HG02623 (cell line): ENCODE measurements around the gene PADI1.

ENCODE experiments used
- ATAC-seq: cut with Tn5 transposase; IDR thresholded peaks from one replicate; pipeline ENCODE4 v1.9.1; 2021; ENCODE audit warnings: moderate library complexity; ENCODE audit not compliant: unreplicated experiment

PADI1 gene

GRCh38 chr1:17214876-17215544 lies 10.1 kb downstream of the PADI1 start:
- ATAC-seq, result no peak

GRCh38 chr1:17215545-17215890 lies 10.6 kb downstream of the PADI1 start:
- ATAC-seq, result no peak

GRCh38 chr1:17216078-17216477 lies 11.2 kb downstream of the PADI1 start:
- no peak for ATAC-seq

- ATAC-seq, result no peak
These were observed 12.7 kb downstream of the PADI1 start for GRCh38 chr1:17217607-17218006.

GRCh38 chr1:17218939-17219338 lies 14.0 kb downstream of the PADI1 start:
- no peak for ATAC-seq

GRCh38 chr1:17220287-17220686 lies 15.4 kb downstream of the PADI1 start:
- ATAC-seq, result no peak

GRCh38 chr1:17222557-17222956 lies 17.6 kb downstream of the PADI1 start:
- no peak for ATAC-seq

GRCh38 chr1:17224434-17224833 lies 19.5 kb downstream of the PADI1 start:
- ATAC-seq, result no peak

- no peak for ATAC-seq
These were observed 20.2 kb downstream of the PADI1 start for GRCh38 chr1:17225140-17225539.

- no peak for ATAC-seq
These were observed 22.5 kb downstream of the PADI1 start for GRCh38 chr1:17227358-17227915.

- no peak for ATAC-seq
These were observed 23.7 kb downstream of the PADI1 start for GRCh38 chr1:17228619-17229018.

- no peak for ATAC-seq
These were observed 24.5 kb downstream of the PADI1 start for GRCh38 chr1:17229379-17229778.

- ATAC-seq, result no peak
These were observed 25.2 kb downstream of the PADI1 start for GRCh38 chr1:17230106-17230505.

- no peak for ATAC-seq
These were observed 25.9 kb downstream of the PADI1 start for GRCh38 chr1:17230671-17231310.

- no peak for ATAC-seq
These were observed 28.1 kb downstream of the PADI1 start for GRCh38 chr1:17232759-17233661.

- no peak for ATAC-seq
These were observed 28.9 kb downstream of the PADI1 start for GRCh38 chr1:17233675-17234320.

- no peak for ATAC-seq
These were observed 29.5 kb downstream of the PADI1 start for GRCh38 chr1:17234405-17234804.

GRCh38 chr1:17235135-17235885 lies 30.4 kb downstream of the PADI1 start:
- no peak for ATAC-seq

- no peak for ATAC-seq
These were observed 32.0 kb downstream of the PADI1 start for GRCh38 chr1:17236779-17237560.

GRCh38 chr1:17237561-17237903 lies 32.6 kb downstream of the PADI1 start:
- no peak for ATAC-seq
